K562 (cell line): ENCODE measurements around the gene ZNF648. TPM values are rescaled to one million over a fixed set of nuclear protein-coding genes. Genes with fewer than 3 reads are reported as not detected.

ENCODE experiments used
- ATAC-seq: fragments of 200-7000 bp; cut with Tn5 transposase; 3 replicates; pipeline ENCODE4 v1.9.1; 2020; ENCODE audit warnings: moderate library complexity
- BruUV-seq: library from RNA; stranded (reverse); fragments of 400-500 nt; replicated peaks from 2 replicates; lab custom pipeline; 2021; lab: Mats Ljungman, UMichigan
- CTCF ChIA-PET: fragments of 300-600 bp; formaldehyde crosslinking; extraction: SDS; loops from one replicate; lab custom pipeline; 2021; ENCODE audit warnings: low intra/inter-chr PET ratio; lab: Yijun Ruan, JAX
- POLR2A ChIA-PET: fragments of 300-600, 350-650 bp; sonication (Branson Sonifier 250); formaldehyde crosslinking; extraction: SDS; loops from one replicate; lab custom pipeline; 2021; ENCODE audit warnings: antibody characterized with exemption, inconsistent platforms; lab: Yijun Ruan, JAX
- DNase-seq, 4 experiments: peaks; one replicate each; pipeline versions ENCODE4 v3.0.0 to v3.0.0-alpha.2; 2011 to 2018; ENCODE audit warnings: low spot score in 3 of 4, mixed read lengths in 3 of 4; ENCODE audit errors: extremely low read depth in 1 of 4
- FAIRE-seq: peaks from 2 replicates; lab custom pipeline; 2011; peaks lifted over from hg19 to GRCh38; lab: Jason Lieb, UNC
- H2AFZ ChIP-seq: 2 replicates; pipeline ENCODE4 v1.6.0; 2011; ENCODE audit warnings: low read depth, low read length, control low read depth, inconsistent platforms
- H3K27ac ChIP-seq: fragments of 200-600 bp; 3 replicates; pipeline ENCODE4 v1.8.0; 2011; ENCODE audit warnings: low read depth, mild to moderate bottlenecking, control low read depth, inconsistent platforms, low read length, moderate library complexity, mixed read lengths; ENCODE audit errors: extremely low read depth
- H3K27me3 ChIP-seq, 2 experiments: fragments of 300-600 bp in 1 of 2; 2 replicates in 1 of 2; 3 replicates in 1 of 2; pipeline versions ENCODE4 v1.6.0 to v1.8.0; 2011; ENCODE audit warnings: inconsistent platforms in 2 of 2, low read length in 2 of 2, mild to moderate bottlenecking in 1 of 2, mixed read lengths in 1 of 2, moderate library complexity in 1 of 2; ENCODE audit not compliant: control insufficient read depth in 2 of 2, insufficient read depth in 2 of 2
- H3K36me3 ChIP-seq: fragments of 300-600 bp; 3 replicates; pipeline ENCODE4 v1.8.0; 2011; ENCODE audit warnings: mild to moderate bottlenecking, low read length, inconsistent platforms; ENCODE audit not compliant: control insufficient read depth, insufficient read depth
- H3K4me1 ChIP-seq, 2 experiments: fragments of 200-600 bp in 1 of 2; replicated peaks in 1 of 2; 2 replicates in 1 of 2; 3 replicates in 1 of 2; pipeline versions ENCODE4 v1.5.1 to v1.8.0; 2011; ENCODE audit warnings: inconsistent platforms in 2 of 2, low read length in 2 of 2, mild to moderate bottlenecking in 1 of 2, mixed read lengths in 1 of 2, moderate library complexity in 1 of 2; ENCODE audit not compliant: control insufficient read depth in 2 of 2, insufficient read depth in 2 of 2
- H3K4me2 ChIP-seq: 2 replicates; pipeline ENCODE4 v1.6.1; 2011; ENCODE audit warnings: low read length, control low read depth, inconsistent platforms, mixed read lengths; ENCODE audit not compliant: insufficient read depth
- H3K4me3 ChIP-seq: fragments of 200-600 bp; sonication (generic), shearing (Covaris generic); 2 replicates; pipeline ENCODE4 v1.5.1; 2016; ENCODE audit warnings: control low read depth, inconsistent platforms
- H3K79me2 ChIP-seq: fragments of 200-600 bp; 3 replicates; pipeline ENCODE4 v1.8.0; 2011; ENCODE audit warnings: low read length, inconsistent platforms; ENCODE audit not compliant: control insufficient read depth, insufficient read depth
- H3K9ac ChIP-seq, 2 experiments: 2 replicates each; pipeline versions ENCODE4 v1.6.0 to v1.6.1; 2011; ENCODE audit warnings: low read depth in 2 of 2, low read length in 2 of 2, control low read depth in 1 of 2, inconsistent platforms in 1 of 2, mild to moderate bottlenecking in 1 of 2, mixed read lengths in 1 of 2; ENCODE audit not compliant: insufficient read depth in 1 of 2
- H3K9me1 ChIP-seq: one replicate; pipeline ENCODE4 v1.6.0; 2011; ENCODE audit warnings: inconsistent platforms, mild to moderate bottlenecking, low read length, moderate library complexity; ENCODE audit not compliant: control insufficient read depth, insufficient read depth
- H3K9me3 ChIP-seq: replicated peaks from 2 replicates; pipeline ENCODE4 v1.5.1; 2011; ENCODE audit warnings: low read depth, low read length, inconsistent platforms; ENCODE audit not compliant: control insufficient read depth, insufficient read depth
- H4K20me1 ChIP-seq: replicated peaks from 2 replicates; pipeline ENCODE4 v1.6.1; 2011; ENCODE audit warnings: low read length, inconsistent platforms, mixed read lengths; ENCODE audit not compliant: control insufficient read depth, insufficient read depth
- CBX3 ChIP-seq, 2 experiments: IDR thresholded peaks; 1 replicate in 1 of 2; 2 replicates in 1 of 2; pipeline ENCODE4 v1.6.1; 2012; ENCODE audit warnings: inconsistent platforms in 2 of 2, low read length in 2 of 2, borderline replicate concordance in 1 of 2, control low read depth in 1 of 2
- RB1 ChIP-seq: fragments of 450-650 bp; IDR thresholded peaks from 2 replicates; pipeline ENCODE4 v1.6.1; 2017; ENCODE audit warnings: low read depth, mild to moderate bottlenecking
- SP2 ChIP-seq: IDR thresholded peaks from 2 replicates; pipeline ENCODE4 v1.6.1; 2011; ENCODE audit warnings: mild to moderate bottlenecking, low read depth, low read length, moderate library complexity; ENCODE audit not compliant: poor library complexity, severe bottlenecking; ENCODE audit errors: extremely low read depth
- SRSF1 ChIP-seq: fragments of 200-400 bp; formaldehyde crosslinking; IDR thresholded peaks from 2 replicates; pipeline ENCODE4 v1.6.1; 2017; ENCODE audit warnings: mild to moderate bottlenecking, low read depth, low read length, moderate library complexity
- STAG1 ChIP-seq: sonication (generic); formaldehyde crosslinking; IDR thresholded peaks from 2 replicates; pipeline ENCODE4 v1.5.0; 2020; ENCODE audit warnings: missing genetic modification reagents, borderline replicate concordance
- TGIF2 ChIP-seq: sonication (generic); formaldehyde crosslinking; IDR thresholded peaks from 2 replicates; pipeline ENCODE4 v1.8.1; 2022; ENCODE audit warnings: mild to moderate bottlenecking, missing genetic modification reagents, moderate library complexity
- ZNF347 ChIP-seq: fragments of 450-650 bp; formaldehyde crosslinking; IDR thresholded peaks from 2 replicates; pipeline ENCODE4 v1.4.0; 2020; ENCODE audit warnings: low read depth, mild to moderate bottlenecking, moderate library complexity
- WGBS: fragments of 100-300 bp; shearing (Covaris generic); methylation state at CpG from one replicate; pipeline ENCODE4 v1.1.6; 2016; ENCODE audit warnings: low coverage, mixed read lengths; ENCODE audit not compliant: insufficient coverage; ENCODE audit errors: missing lambda C conversion rate; 5-methylcytosine and 5-hydroxymethylcytosine counted together
- in situ Hi-C: fragments of 300-500 bp; cut with MboI; formaldehyde crosslinking; loops from 4 replicates; pipeline ENCODE4 v1.15.0; 2018; ENCODE audit warnings: inconsistent platforms, mixed read lengths
- intact Hi-C: fragments of 100-400 bp; cut with micrococcal nuclease; formaldehyde crosslinking; loops from 2 replicates; pipeline ENCODE4 v1.14.2; 2022
- polyA plus RNA-seq, 8 experiments: library from polyadenylated mRNA; depleted of rRNA in 4 of 8; stranded (reverse) in 5 of 8; unstranded in 3 of 8; fragments of >200 nt; fragmentation: Nextera tagmentation in 2 of 8; fragmentation: Illumina TruSeq in 1 of 8; extraction: Ambion mirVana in 2 of 8; extraction: Trizol in 1 of 8; gene quantifications; 2 replicates each; pipeline versions ENCODE4 v1.2.1 to v1.2.3, GENCODE V29; 2011 to 2014; ENCODE audit warnings: inconsistent platforms in 1 of 8, missing spikeins in 1 of 8
- total RNA-seq, 7 experiments: library from RNA; depleted of rRNA in 6 of 7; stranded (reverse); fragments of >200 nt in 6 of 7; fragmentation: Illumina TruSeq in 2 of 7; extraction: Trizol in 2 of 7; gene quantifications; 2 replicates each; pipeline versions ENCODE4 v1.2.1 to v1.2.3, GENCODE V29; 2011 to 2021; ENCODE audit warnings: low replicate concordance in 1 of 7
- TF ChIP-seq, protein P1 (sequence below): sonication (generic); formaldehyde crosslinking; IDR thresholded peaks from 2 replicates; pipeline ENCODE4 v1.8.1; 2022; ENCODE audit warnings: missing genetic modification reagents
- TF ChIP-seq, protein P2 (sequence below): fragments of 250-450 bp; sonication (Bioruptor Pico); IDR thresholded peaks from 2 replicates; pipeline ENCODE4 v1.8.0; 2021; ENCODE audit warnings: borderline replicate concordance, mild to moderate bottlenecking, moderate library complexity; ENCODE audit not compliant: poor library complexity, severe bottlenecking
- TF ChIP-seq, protein P3 (sequence below): sonication (generic); formaldehyde crosslinking; IDR thresholded peaks from 2 replicates; pipeline ENCODE4 v1.8.0; 2022; ENCODE audit warnings: missing genetic modification reagents, mild to moderate bottlenecking, moderate library complexity, borderline replicate concordance
- TF ChIP-seq, protein P4 (sequence below): fragments of 150-350 bp; IDR thresholded peaks from 2 replicates; pipeline ENCODE4 v1.6.1; 2014; ENCODE audit warnings: low read depth, mild to moderate bottlenecking, low read length, borderline replicate concordance
- TF ChIP-seq, protein P5 (sequence below): fragments of 450-650 bp; formaldehyde crosslinking; IDR thresholded peaks from 2 replicates; pipeline ENCODE4 v1.4.0; 2020; ENCODE audit warnings: mild to moderate bottlenecking

Gene ZNF648
- total and polyA plus RNA-seq, 9 of the 15 experiments (the other 6 are each of a cell fraction or from before 2014, with no cell fraction given): 0.06 to 0.27 (median 0.18) TPM; not detected in 2

DNA sequence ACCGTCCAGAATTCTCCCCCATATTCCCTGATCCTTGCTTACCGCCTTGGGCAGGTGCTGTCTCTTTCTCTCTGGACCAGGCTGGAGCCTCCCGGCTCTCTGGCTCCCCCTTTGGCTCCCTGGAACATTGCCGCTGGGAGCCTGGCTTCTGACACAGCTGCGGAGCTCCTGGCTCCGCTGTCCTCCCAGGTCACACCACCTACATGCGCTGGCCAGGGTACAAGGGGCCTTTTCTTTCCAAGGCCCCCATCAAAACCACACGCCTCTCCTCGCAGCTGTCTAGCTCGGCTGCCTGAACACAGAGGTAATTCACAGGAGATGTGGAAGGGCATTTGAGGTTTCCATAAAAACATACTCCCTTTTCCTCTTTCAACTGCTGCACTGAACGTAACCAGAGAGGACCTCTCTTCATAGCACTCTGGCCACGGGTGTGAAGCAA is 7.5 kb upstream of the ZNF648 start (continued):
- TF ChIP-seq STAG1 (CRISPR knock-in tag) (peak; percentile 7; the same call in 1 of the 2 replicates), RB1 (0 out of 2 replicates have a peak, but pooled peaks have one; percentile 23)
- TF ChIP-seq, protein P1, sequence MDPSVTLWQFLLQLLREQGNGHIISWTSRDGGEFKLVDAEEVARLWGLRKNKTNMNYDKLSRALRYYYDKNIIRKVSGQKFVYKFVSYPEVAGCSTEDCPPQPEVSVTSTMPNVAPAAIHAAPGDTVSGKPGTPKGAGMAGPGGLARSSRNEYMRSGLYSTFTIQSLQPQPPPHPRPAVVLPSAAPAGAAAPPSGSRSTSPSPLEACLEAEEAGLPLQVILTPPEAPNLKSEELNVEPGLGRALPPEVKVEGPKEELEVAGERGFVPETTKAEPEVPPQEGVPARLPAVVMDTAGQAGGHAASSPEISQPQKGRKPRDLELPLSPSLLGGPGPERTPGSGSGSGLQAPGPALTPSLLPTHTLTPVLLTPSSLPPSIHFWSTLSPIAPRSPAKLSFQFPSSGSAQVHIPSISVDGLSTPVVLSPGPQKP (CRISPR knock-in tag): no peak
- TF ChIP-seq, protein P2, sequence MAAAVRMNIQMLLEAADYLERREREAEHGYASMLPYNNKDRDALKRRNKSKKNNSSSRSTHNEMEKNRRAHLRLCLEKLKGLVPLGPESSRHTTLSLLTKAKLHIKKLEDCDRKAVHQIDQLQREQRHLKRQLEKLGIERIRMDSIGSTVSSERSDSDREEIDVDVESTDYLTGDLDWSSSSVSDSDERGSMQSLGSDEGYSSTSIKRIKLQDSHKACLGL: no peak
- TF ChIP-seq, protein P3, sequence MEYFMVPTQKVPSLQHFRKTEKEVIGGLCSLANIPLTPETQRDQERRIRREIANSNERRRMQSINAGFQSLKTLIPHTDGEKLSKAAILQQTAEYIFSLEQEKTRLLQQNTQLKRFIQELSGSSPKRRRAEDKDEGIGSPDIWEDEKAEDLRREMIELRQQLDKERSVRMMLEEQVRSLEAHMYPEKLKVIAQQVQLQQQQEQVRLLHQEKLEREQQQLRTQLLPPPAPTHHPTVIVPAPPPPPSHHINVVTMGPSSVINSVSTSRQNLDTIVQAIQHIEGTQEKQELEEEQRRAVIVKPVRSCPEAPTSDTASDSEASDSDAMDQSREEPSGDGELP (CRISPR knock-in tag): peak; percentile 33; the same call in 1 of the 2 replicates

DNA sequence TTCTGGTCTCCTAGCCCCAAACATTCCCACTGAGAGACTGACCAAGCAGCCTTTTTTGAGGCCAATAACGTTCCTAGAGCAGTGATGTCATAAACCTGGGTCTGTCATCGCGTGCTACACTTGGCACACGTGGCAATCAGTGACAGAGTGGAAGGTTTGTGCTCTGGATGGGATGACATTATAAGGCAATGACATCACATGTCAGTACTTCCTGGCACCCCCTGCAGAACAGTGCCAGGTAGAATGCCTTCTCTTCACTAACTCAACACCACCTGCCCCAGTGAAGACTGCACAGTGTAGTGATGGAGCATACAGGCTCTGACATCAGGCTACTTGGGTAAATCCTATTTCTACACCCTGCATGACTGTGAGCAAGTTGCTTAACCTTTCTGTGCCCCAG is 5.4 kb upstream of the ZNF648 start:
- DNase-seq: no peak
- Histone ChIP-seq H4K20me1 (no peaks in the 10 kb centered on the region), H3K79me2 (no peaks in the 10 kb centered on the region), H3K27ac (no peak overlapping the region), H2AFZ (no peak overlapping the region), H3K9me3 (no peaks in the 10 kb centered on the region), H3K27me3 (peaks cover 0 to 9% of the 10 kb centered on the region in 2 experiments; a peak in 1 of 5 replicates), H3K4me3 (no peak overlapping the region), H3K36me3 (no peaks in the 10 kb centered on the region), H3K4me2 (no peak overlapping the region), H3K9me1 (no peaks in the 10 kb centered on the region), H3K9ac (no peak overlapping the region), H3K4me1 (no peaks in the 10 kb centered on the region; a peak in 1 of 5 replicates)
- in situ Hi-C loops: loop anchor here (10.0 kb wide), 1 partner anchor 592 kb away; no protein-coding TSS in a partner anchor
- TF ChIP-seq, protein P4, sequence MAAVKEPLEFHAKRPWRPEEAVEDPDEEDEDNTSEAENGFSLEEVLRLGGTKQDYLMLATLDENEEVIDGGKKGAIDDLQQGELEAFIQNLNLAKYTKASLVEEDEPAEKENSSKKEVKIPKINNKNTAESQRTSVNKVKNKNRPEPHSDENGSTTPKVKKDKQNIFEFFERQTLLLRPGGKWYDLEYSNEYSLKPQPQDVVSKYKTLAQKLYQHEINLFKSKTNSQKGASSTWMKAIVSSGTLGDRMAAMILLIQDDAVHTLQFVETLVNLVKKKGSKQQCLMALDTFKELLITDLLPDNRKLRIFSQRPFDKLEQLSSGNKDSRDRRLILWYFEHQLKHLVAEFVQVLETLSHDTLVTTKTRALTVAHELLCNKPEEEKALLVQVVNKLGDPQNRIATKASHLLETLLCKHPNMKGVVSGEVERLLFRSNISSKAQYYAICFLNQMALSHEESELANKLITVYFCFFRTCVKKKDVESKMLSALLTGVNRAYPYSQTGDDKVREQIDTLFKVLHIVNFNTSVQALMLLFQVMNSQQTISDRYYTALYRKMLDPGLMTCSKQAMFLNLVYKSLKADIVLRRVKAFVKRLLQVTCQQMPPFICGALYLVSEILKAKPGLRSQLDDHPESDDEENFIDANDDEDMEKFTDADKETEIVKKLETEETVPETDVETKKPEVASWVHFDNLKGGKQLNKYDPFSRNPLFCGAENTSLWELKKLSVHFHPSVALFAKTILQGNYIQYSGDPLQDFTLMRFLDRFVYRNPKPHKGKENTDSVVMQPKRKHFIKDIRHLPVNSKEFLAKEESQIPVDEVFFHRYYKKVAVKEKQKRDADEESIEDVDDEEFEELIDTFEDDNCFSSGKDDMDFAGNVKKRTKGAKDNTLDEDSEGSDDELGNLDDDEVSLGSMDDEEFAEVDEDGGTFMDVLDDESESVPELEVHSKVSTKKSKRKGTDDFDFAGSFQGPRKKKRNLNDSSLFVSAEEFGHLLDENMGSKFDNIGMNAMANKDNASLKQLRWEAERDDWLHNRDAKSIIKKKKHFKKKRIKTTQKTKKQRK: no peak
- TF ChIP-seq, protein P5, sequence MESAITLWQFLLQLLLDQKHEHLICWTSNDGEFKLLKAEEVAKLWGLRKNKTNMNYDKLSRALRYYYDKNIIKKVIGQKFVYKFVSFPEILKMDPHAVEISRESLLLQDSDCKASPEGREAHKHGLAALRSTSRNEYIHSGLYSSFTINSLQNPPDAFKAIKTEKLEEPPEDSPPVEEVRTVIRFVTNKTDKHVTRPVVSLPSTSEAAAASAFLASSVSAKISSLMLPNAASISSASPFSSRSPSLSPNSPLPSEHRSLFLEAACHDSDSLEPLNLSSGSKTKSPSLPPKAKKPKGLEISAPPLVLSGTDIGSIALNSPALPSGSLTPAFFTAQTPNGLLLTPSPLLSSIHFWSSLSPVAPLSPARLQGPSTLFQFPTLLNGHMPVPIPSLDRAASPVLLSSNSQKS (CRISPR knock-in tag): no peak
- no peak for TF ChIP-seq TGIF2 (CRISPR knock-in tag)
- no peak for TF ChIP-seq ZNF347 (CRISPR knock-in tag)
- no peak for TF ChIP-seq CBX3 (IDR thresholded peaks at IDR 0.05; ENCODE audit: borderline replicate concordance in 1 of 2, low read length in 2 of 2)
- TF ChIP-seq SP2: no peak
- TF ChIP-seq SRSF1: no peak
- no TSS peak for BruUV-seq
- intact Hi-C loops: loop anchor here (5.0 kb wide), 1 partner anchor 35 kb away; no protein-coding TSS in a partner anchor
- ChIA-PET CTCF (no interaction called here), POLR2A (no interaction called here)
- no peak for FAIRE-seq
- ATAC-seq: no peak
- 2% methylated on average over 4 of the region's 4 CpGs for WGBS
